Astrocyte (in vitro differentiated cells and primary cell): ENCODE results near the gene PPP2R2C. TPM values are rescaled to one million over a fixed set of nuclear protein-coding genes. Genes with fewer than 3 reads are reported as not detected.

ENCODE experiments used
- DNase-seq: peaks from one replicate; pipeline ENCODE4 v3.0.0-alpha.2; 2010; ENCODE audit warnings: low read depth
- FAIRE-seq: peaks from 2 replicates; lab custom pipeline; 2011; peaks lifted over from hg19 to GRCh38; lab: Jason Lieb, UNC
- H2AFZ ChIP-seq: 2 replicates; pipeline ENCODE4 v1.6.0; 2012; ENCODE audit warnings: low read depth, low read length, inconsistent platforms
- H3K27ac ChIP-seq: 2 replicates; pipeline ENCODE4 v1.5.1; 2011; ENCODE audit warnings: low read depth, low read length, inconsistent platforms
- H3K27me3 ChIP-seq: 2 replicates; pipeline ENCODE4 v1.6.0; 2011; ENCODE audit warnings: low read length, inconsistent platforms; ENCODE audit not compliant: insufficient read depth
- H3K36me3 ChIP-seq: 2 replicates; pipeline ENCODE4 v1.5.1; 2011; ENCODE audit warnings: low read length, inconsistent platforms; ENCODE audit not compliant: insufficient read depth
- H3K4me1 ChIP-seq: 2 replicates; pipeline ENCODE4 v1.5.1; 2011; ENCODE audit warnings: low read length, inconsistent platforms; ENCODE audit not compliant: insufficient read depth
- H3K4me2 ChIP-seq: 2 replicates; pipeline ENCODE4 v1.6.0; 2012; ENCODE audit warnings: low read length, inconsistent platforms
- H3K4me3 ChIP-seq: 2 replicates; pipeline ENCODE4 v1.5.1; 2011; ENCODE audit warnings: low read depth, mild to moderate bottlenecking, low read length, inconsistent platforms; ENCODE audit not compliant: insufficient read depth
- H3K79me2 ChIP-seq: 2 replicates; pipeline ENCODE4 v1.6.0; 2012; ENCODE audit warnings: mild to moderate bottlenecking, low read length, inconsistent platforms; ENCODE audit not compliant: insufficient read depth
- H3K9ac ChIP-seq: 2 replicates; pipeline ENCODE4 v1.6.0; 2012; ENCODE audit warnings: mild to moderate bottlenecking, low read length, inconsistent platforms
- H3K9me3 ChIP-seq: 2 replicates; pipeline ENCODE4 v1.5.1; 2012; ENCODE audit warnings: low read depth, mild to moderate bottlenecking, low read length, inconsistent platforms; ENCODE audit not compliant: insufficient read depth
- H4K20me1 ChIP-seq: 2 replicates; pipeline ENCODE4 v1.6.0; 2012; ENCODE audit warnings: low read length, inconsistent platforms; ENCODE audit not compliant: insufficient read depth
- H3K27ac Mint-ChIP-seq: one replicate; pipeline ENCODE4 v1.8.0; 2021; ENCODE audit warnings: mild to moderate bottlenecking, mixed read lengths; ENCODE audit not compliant: unreplicated experiment
- H3K27me3 Mint-ChIP-seq: one replicate; pipeline ENCODE4 v1.8.0; 2021; ENCODE audit warnings: low read depth, mixed read lengths; ENCODE audit not compliant: unreplicated experiment
- H3K36me3 Mint-ChIP-seq: one replicate; pipeline ENCODE4 v1.8.0; 2021; ENCODE audit warnings: low read depth, mixed read lengths; ENCODE audit not compliant: unreplicated experiment
- H3K4me1 Mint-ChIP-seq: one replicate; pipeline ENCODE4 v1.8.0; 2021; ENCODE audit warnings: low read depth, mixed read lengths; ENCODE audit not compliant: unreplicated experiment
- H3K4me3 Mint-ChIP-seq: one replicate; pipeline ENCODE4 v1.8.0; 2021; ENCODE audit warnings: mild to moderate bottlenecking, moderate library complexity, mixed read lengths; ENCODE audit not compliant: unreplicated experiment
- H3K9me3 Mint-ChIP-seq: one replicate; pipeline ENCODE4 v1.8.0; 2021; ENCODE audit warnings: mild to moderate bottlenecking, mixed read lengths; ENCODE audit not compliant: unreplicated experiment
- EZH2 ChIP-seq: IDR thresholded peaks from 2 replicates; pipeline ENCODE4 v1.6.1; 2012; ENCODE audit warnings: mild to moderate bottlenecking, low read length, inconsistent platforms; ENCODE audit not compliant: insufficient read depth
- total RNA-seq: library from RNA; stranded (reverse); gene quantifications from 2 replicates; pipeline ENCODE4 v1.2.1, GENCODE V29; 2021
- TF ChIP-seq, protein P1 (sequence below): IDR thresholded peaks from 2 replicates; pipeline ENCODE4 v1.5.1; 2011; ENCODE audit warnings: low read depth, mild to moderate bottlenecking, inconsistent platforms, low read length, moderate library complexity; ENCODE audit not compliant: insufficient read depth

Gene PPP2R2C
- total RNA-seq, 1 donor from 2014 or later, result 1.1 TPM

DNA sequence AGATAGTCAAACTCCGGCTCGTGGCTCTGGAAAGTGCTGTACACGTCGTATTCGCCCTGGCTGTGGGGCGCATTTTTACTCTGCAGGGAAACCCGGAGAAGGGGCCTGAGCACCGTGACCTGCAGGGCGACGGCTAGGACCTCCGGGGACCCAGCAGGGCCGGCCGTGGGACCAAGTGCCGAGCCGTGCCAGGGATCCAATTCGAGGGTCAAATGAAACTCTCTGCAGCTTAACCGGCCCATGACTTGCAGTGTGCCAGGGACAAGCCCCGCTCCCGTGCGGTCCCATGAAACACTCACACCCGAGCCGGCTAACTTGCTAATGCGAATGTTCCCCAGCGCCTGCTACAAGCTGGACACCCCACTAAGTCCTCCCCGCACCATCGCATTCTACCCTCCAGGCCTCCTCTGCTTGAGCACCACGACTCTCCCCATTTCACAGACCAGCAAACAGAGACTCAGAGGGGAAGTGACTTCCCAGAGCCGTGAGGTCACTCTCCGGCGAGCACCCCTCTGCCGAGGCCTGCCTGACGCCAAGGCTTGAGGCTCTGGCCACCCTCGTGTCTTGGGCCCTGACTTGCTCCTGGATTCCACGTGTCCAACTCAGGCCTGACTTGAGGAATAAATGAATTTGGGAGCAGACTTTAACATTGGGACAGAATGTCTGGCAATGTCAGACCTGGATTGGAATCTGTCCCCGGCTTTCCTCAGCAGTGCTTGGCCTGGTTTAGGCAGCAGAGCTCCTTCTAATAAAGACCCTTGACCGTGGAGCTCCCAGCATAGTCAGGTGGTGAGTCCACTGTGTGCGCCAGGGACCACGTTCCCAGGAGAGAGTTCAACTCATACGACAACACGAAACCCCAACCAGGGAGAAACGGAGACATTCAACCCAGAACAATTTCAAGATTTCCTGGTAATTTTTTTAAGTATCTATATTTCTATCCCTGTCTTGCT lies 93.6 kb downstream of the PPP2R2C start:
- Histone ChIP-seq H3K4me3 (no peak overlapping the region), H3K79me2 (no peaks in the 10 kb centered on the region), H3K27me3 (no peaks in the 10 kb centered on the region), H2AFZ (no peak overlapping the region), H3K4me1 (no peaks in the 10 kb centered on the region), H3K27ac (no peak overlapping the region), H3K36me3 (no peaks in the 10 kb centered on the region), H3K9me3 (no peaks in the 10 kb centered on the region), H4K20me1 (no peaks in the 10 kb centered on the region), H3K4me2 (no peak overlapping the region), H3K9ac (no peak overlapping the region)
- DNase-seq (no peak), FAIRE-seq (no peak)
- Mint-ChIP-seq H3K4me1 (peaks cover 2% of the 10 kb centered on the region), H3K36me3 (no peaks in the 10 kb centered on the region), H3K4me3 (no peak overlapping the region), H3K27me3 (peaks cover 46% of the 10 kb centered on the region), H3K9me3 (no peaks in the 10 kb centered on the region), H3K27ac (no peak overlapping the region)
- no peak for TF ChIP-seq EZH2
- TF ChIP-seq, protein P1, sequence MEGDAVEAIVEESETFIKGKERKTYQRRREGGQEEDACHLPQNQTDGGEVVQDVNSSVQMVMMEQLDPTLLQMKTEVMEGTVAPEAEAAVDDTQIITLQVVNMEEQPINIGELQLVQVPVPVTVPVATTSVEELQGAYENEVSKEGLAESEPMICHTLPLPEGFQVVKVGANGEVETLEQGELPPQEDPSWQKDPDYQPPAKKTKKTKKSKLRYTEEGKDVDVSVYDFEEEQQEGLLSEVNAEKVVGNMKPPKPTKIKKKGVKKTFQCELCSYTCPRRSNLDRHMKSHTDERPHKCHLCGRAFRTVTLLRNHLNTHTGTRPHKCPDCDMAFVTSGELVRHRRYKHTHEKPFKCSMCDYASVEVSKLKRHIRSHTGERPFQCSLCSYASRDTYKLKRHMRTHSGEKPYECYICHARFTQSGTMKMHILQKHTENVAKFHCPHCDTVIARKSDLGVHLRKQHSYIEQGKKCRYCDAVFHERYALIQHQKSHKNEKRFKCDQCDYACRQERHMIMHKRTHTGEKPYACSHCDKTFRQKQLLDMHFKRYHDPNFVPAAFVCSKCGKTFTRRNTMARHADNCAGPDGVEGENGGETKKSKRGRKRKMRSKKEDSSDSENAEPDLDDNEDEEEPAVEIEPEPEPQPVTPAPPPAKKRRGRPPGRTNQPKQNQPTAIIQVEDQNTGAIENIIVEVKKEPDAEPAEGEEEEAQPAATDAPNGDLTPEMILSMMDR, result no peak

DNA sequence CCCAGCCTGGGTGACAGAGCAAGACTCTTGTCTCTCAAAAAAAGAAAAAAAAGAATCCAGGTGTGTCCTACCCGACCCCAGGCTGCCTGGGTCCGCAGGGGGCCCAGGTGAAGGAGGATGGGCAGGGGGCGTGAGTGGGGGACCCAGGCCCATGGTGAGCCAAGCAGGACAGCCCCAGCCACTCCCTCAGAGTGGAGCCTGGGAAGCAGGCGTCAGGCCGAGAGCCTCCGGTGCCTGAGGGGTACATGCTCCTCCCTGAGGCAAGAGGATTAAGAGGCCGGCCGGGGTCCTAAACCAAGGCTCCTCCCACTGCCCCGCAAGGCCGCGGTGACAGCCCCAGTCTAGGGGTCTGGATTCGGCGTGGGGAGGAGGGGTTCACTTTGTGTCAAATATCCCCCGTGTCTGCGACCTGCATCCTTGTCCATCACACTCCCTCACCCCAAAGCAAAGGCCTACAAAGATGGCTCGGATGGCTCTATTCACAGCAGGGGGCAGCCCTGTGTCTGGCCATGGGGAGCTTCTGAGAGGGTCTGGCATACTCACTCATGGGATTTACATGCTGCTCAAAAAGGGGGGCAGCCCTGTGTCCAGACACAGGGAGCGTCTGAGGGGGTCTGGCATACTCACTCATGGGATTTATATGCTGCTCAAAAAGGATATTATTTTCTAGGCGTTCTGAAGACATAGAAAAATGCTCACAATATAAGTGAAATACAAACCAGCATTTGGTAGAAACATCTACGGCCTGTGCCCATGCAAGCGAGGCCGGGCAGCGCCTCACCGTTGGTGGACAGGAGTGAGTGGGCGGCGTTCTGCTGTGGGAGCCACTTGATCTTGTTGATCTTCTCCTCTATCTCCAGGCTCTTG lies 94.6 kb downstream of the PPP2R2C start:
- Histone ChIP-seq H3K9me3 (no peaks in the 10 kb centered on the region), H3K4me2 (no peak overlapping the region), H3K4me1 (no peaks in the 10 kb centered on the region), H4K20me1 (no peaks in the 10 kb centered on the region), H3K4me3 (no peak overlapping the region), H3K27ac (no peak overlapping the region), H2AFZ (no peak overlapping the region), H3K27me3 (no peaks in the 10 kb centered on the region), H3K36me3 (no peaks in the 10 kb centered on the region), H3K79me2 (no peaks in the 10 kb centered on the region), H3K9ac (no peak overlapping the region)
- Mint-ChIP-seq H3K4me3 (no peak overlapping the region), H3K27ac (no peak overlapping the region), H3K36me3 (no peaks in the 10 kb centered on the region), H3K4me1 (peaks cover 2% of the 10 kb centered on the region), H3K9me3 (no peaks in the 10 kb centered on the region), H3K27me3 (peaks cover 39% of the 10 kb centered on the region)
- DNase-seq (no peak), FAIRE-seq (no peak)
- TF ChIP-seq, protein P1, result no peak
- no peak for TF ChIP-seq EZH2
